ENCODE data around the gene UBE2L5.

UBE2L5 gene

GRCh38 chr13:30431269-30431940 is 9.1 kb downstream of the UBE2L5 start:
- Histone ChIP-seq H3K9me3 (ENCODE audit: low read length) (no peaks in the 10 kb centered on the region), H2AFZ (ENCODE audit: low read length) (no peak overlapping the region), H3K4me2 (ENCODE audit: low read length) (no peak overlapping the region), H3K27ac (ENCODE audit: low read depth, low read length, poor library complexity, severe bottlenecking) (no peak overlapping the region), H3K9me2 (ENCODE audit: low read depth, low read length) (no peaks in the 10 kb centered on the region), H3K36me3 (ENCODE audit: insufficient read depth, low read length) (no peaks in the 10 kb centered on the region), H3K79me2 (ENCODE audit: insufficient read depth, low read length) (no peaks in the 10 kb centered on the region), H3K27me3 (ENCODE audit: insufficient read depth, low read length) (no peaks in the 10 kb centered on the region), H3F3A (ENCODE audit: insufficient read depth, low read length) (no peaks in the 10 kb centered on the region), H3K9ac (ENCODE audit: low read length) (no peak overlapping the region; the same call in 1 of the 2 replicates), H4K20me1 (ENCODE audit: insufficient read depth, low read length) (no peaks in the 10 kb centered on the region), H3K4me1 (ENCODE audit: insufficient read depth, low read length, severe bottlenecking) (peaks cover 36% of the 10 kb centered on the region), H3K4me3 (ENCODE audit: low read depth, low read length, poor library complexity, severe bottlenecking) (no peak overlapping the region)
- TF ChIP-seq EZH2 (IDR thresholded peaks at IDR 0.05; ENCODE audit: borderline replicate concordance, low read length) = no peak
- TF ChIP-seq, protein P1, sequence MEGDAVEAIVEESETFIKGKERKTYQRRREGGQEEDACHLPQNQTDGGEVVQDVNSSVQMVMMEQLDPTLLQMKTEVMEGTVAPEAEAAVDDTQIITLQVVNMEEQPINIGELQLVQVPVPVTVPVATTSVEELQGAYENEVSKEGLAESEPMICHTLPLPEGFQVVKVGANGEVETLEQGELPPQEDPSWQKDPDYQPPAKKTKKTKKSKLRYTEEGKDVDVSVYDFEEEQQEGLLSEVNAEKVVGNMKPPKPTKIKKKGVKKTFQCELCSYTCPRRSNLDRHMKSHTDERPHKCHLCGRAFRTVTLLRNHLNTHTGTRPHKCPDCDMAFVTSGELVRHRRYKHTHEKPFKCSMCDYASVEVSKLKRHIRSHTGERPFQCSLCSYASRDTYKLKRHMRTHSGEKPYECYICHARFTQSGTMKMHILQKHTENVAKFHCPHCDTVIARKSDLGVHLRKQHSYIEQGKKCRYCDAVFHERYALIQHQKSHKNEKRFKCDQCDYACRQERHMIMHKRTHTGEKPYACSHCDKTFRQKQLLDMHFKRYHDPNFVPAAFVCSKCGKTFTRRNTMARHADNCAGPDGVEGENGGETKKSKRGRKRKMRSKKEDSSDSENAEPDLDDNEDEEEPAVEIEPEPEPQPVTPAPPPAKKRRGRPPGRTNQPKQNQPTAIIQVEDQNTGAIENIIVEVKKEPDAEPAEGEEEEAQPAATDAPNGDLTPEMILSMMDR (IDR thresholded peaks at IDR 0.05; ENCODE audit: low read length) = no peak

DNA sequence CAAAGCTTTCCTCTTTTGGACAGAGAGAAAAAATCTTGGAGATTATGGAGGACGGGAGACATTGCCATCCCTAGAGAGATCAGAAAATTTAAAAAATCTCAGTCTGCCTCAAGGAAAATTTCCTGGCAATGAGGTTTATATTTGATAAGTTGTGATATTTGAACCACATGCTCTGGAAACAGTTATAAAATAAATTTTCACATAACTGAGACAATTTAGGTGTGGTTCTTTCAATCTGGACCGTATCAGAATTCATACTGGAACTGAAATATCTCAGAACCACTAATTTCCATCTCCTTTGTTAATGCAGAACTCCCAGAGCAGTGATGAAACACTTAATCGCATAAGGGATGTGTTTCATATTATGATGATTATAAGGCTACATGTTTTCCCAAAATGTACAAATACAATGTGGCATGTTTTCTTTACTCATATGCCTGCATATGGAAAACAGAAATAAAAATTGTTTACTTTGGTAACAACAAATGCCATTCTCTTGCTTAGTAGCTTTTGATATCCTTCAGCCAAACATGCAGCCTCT is 13.7 kb downstream of the UBE2L5 start:
- no peaks in the 10 kb centered on the region for H3K79me2 ChIP-seq (ENCODE audit: insufficient read depth, low read length)
- H3K27me3 ChIP-seq (ENCODE audit: insufficient read depth, low read length) = no peaks in the 10 kb centered on the region
- no peak overlapping the region for H3K4me2 ChIP-seq (ENCODE audit: low read length)
- H3K4me3 ChIP-seq (ENCODE audit: low read depth, low read length, poor library complexity, severe bottlenecking) = no peak overlapping the region
- no peak overlapping the region for H3K27ac ChIP-seq (ENCODE audit: low read depth, low read length, poor library complexity, severe bottlenecking)
- TF ChIP-seq, protein P1 (IDR thresholded peaks at IDR 0.05; ENCODE audit: low read length) = no peak
- no peak for TF ChIP-seq EZH2 (IDR thresholded peaks at IDR 0.05; ENCODE audit: borderline replicate concordance, low read length)
- H3K9ac ChIP-seq (ENCODE audit: low read length) = no peak overlapping the region
- peaks cover 3% of the 10 kb centered on the region; the same call in 1 of the 2 replicates for H3F3A ChIP-seq (ENCODE audit: insufficient read depth, low read length)
- H2AFZ ChIP-seq (ENCODE audit: low read length) = no peak overlapping the region
- no peaks in the 10 kb centered on the region for H3K9me3 ChIP-seq (ENCODE audit: low read length)
- peaks cover 18% of the 10 kb centered on the region for H3K4me1 ChIP-seq (ENCODE audit: insufficient read depth, low read length, severe bottlenecking)
- no peaks in the 10 kb centered on the region for H4K20me1 ChIP-seq (ENCODE audit: insufficient read depth, low read length)
- no peaks in the 10 kb centered on the region for H3K9me2 ChIP-seq (ENCODE audit: low read depth, low read length)
- no peaks in the 10 kb centered on the region for H3K36me3 ChIP-seq (ENCODE audit: insufficient read depth, low read length)

DNA sequence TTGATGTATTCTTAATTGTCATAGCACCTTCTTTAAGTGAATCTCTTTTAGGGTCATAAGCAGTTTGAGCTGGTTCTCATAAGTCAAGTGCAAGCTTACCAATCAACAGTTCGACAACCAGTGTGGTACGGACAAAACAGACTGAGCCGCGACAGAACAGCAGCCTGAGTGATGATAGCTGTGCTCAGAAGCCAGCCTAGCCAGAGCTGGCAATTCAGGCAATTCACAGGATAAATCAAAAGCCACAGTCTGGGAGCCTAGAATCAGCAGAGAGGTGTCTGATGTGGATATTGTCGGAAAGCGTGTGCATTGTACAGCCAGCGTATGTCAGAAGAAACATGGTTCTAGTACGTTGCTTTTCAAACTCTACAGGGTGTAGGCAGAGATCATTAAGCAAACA is 14.9 kb downstream of the UBE2L5 start:
- Histone ChIP-seq H3K4me2 (ENCODE audit: low read length) (no peak overlapping the region), H3K27ac (ENCODE audit: low read depth, low read length, poor library complexity, severe bottlenecking) (no peak overlapping the region), H2AFZ (ENCODE audit: low read length) (no peak overlapping the region), H3K27me3 (ENCODE audit: insufficient read depth, low read length) (no peaks in the 10 kb centered on the region), H3K4me3 (ENCODE audit: low read depth, low read length, poor library complexity, severe bottlenecking) (no peak overlapping the region), H3K9me3 (ENCODE audit: low read length) (no peaks in the 10 kb centered on the region), H3K9ac (ENCODE audit: low read length) (no peak overlapping the region), H3F3A (ENCODE audit: insufficient read depth, low read length) (peaks cover 3% of the 10 kb centered on the region; the same call in 1 of the 2 replicates), H3K36me3 (ENCODE audit: insufficient read depth, low read length) (no peaks in the 10 kb centered on the region), H3K4me1 (ENCODE audit: insufficient read depth, low read length, severe bottlenecking) (peaks cover 19% of the 10 kb centered on the region), H3K9me2 (ENCODE audit: low read depth, low read length) (no peaks in the 10 kb centered on the region), H4K20me1 (ENCODE audit: insufficient read depth, low read length) (no peaks in the 10 kb centered on the region), H3K79me2 (ENCODE audit: insufficient read depth, low read length) (no peaks in the 10 kb centered on the region)
- no peak for TF ChIP-seq EZH2 (IDR thresholded peaks at IDR 0.05; ENCODE audit: borderline replicate concordance, low read length)
- TF ChIP-seq, protein P1 (IDR thresholded peaks at IDR 0.05; ENCODE audit: low read length) = no peak

Measured in OCI-LY1 (cell line).